ENCODE results near the gene BPIFB1.

The BPIFB1 gene

DNA sequence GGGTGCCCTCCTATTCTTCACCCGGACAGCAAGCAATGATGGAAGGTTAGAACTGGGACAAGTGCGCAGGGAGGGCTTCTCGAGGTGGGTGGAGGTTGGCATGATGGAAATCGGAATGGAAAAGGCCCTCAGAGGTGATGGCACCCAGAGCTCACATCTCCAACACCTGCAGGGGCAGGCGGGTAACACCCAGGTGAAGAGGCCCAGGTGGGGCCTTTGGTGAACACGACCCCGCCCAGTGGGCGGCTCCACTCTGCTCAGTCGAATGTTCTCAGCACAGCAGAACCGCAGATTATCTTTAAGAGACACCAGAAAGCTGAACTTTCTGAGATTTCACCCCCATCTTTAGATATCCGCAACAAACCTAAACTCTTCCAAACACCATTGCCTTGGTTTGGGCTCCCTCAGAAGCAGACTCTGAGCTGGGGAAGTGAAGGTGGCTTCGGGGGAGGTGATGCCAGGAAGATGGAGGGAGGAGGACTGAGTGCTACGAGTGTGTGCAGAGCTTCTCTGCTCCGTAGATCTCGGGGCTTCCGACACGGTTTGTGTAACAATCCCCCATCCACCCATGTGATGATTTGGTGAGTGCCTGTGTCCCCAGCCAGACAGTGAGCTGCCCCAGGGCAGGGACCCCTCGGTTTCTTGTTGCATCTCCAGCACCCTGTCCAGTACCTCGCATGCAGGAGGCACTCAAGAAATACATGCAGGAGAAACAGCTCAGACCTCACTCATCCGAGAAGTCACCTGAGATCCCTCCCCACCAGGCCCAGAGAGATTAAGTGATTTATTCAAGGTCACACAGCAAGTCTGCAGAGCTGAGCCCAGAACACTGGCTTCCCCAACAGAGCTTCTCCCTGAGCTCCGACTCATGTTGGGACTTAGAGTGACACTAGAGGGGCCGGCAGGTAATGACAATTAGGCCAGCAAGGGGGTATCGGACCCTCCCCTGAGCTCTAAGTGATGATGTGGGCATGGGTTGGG, 45.4 kb downstream of the BPIFB1 start:
- no peak for FAIRE-seq

DNA sequence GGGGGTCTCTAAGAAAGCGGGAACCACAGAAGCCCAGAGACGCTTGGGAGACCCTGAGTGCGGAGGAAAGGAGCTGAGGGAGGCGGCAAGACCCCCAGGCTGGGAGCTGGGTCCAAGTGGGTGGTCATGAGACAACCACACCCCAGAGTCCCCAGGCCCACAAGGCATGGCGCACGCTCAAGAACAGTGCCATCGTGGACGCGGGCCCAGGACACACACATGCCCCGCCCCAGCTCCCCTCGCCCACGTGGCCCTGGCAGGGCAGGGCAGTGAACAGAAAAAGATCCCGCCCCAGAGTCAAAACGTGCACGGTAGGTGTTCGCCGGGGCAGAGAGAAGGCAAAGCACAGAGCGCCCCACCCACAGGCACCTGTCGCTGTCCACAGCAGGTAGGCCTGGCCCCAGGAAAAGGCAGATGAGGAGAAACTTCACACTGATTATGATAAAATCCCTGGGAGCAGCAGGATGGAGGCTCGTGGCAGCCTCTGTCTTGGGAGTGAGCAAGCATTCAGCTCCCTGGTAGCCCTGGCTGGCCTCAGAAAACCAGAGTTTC, 50.0 kb downstream of the BPIFB1 start:
- no peak for FAIRE-seq

DNA sequence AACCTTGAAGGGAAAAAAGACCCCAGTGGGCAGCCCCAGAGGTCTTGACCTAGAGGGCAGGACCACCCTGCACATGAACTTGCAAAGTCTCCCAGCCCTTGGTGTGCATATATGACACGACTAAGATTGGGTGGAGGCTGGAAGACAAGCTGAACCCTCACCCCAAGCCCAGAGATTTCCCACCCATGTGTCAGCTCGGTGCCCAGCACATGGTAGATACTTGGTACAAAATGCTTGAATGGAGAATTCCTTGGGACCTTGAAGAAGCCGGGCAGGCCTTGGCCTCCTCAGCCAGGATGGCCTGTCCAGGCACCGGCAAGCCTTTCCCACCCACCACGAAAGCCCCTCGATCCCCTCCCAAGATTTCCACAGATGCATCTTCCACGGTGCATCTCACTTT, 50.6 kb downstream of the BPIFB1 start:
- FAIRE-seq: no peak

DNA sequence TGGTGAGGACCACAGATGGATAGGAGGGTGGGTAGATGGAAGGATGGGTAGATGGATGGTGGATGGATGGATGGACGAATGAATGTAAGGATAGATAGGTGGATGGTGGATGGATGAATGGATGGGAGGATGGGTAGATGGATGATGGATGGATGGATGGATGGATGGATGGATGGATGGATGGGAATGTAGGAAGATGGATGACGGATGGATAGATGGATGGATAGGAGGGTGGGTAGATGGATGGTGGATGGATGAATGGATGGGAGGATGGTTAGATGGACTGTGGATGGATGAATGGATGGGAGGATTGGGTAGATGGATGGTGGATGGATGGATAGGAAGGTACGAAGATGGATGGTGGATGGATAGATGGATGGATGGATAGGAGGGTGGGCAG, 51.1 kb downstream of the BPIFB1 start:
- FAIRE-seq: no peak

DNA sequence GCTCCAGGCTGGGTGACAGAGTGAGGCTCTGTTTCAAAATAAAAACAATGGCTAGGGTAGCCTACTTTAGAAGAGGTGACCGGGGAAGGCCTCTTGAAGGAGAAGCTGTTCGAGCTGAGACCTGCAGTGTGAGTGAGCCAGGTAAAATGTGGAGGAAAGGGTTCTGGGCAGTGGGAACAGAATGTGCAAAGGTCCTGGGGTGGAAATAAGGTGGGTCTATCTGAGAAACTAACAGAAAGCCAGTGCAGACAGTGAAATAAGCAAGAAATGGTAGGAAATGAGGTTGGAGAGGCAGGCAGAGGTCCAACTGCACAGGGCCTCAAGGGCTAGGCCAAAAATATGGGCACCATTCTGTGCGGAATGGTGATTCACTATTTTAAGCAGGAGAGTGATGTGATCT, 53.4 kb downstream of the BPIFB1 start:
- no peak for FAIRE-seq

DNA sequence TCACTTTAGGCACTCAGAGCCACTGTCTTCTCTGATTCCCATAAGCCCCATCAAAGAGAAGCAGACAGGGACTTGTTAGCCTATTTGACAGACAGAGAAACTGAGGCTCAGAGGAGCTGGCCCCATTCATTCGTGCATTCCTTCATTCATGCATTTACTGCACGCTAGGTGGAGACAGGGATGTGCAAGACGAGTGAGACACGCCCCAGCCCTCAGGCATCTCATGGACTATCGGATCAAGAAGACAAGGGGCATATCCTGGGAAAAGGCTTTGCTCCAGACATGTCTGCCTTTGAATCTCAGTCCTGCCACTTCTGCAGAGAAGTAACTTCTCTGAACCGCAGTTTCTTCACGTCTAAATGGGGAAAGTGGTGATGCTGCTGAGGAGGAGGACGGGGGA, 54.1 kb downstream of the BPIFB1 start:
- no peak for FAIRE-seq

DNA sequence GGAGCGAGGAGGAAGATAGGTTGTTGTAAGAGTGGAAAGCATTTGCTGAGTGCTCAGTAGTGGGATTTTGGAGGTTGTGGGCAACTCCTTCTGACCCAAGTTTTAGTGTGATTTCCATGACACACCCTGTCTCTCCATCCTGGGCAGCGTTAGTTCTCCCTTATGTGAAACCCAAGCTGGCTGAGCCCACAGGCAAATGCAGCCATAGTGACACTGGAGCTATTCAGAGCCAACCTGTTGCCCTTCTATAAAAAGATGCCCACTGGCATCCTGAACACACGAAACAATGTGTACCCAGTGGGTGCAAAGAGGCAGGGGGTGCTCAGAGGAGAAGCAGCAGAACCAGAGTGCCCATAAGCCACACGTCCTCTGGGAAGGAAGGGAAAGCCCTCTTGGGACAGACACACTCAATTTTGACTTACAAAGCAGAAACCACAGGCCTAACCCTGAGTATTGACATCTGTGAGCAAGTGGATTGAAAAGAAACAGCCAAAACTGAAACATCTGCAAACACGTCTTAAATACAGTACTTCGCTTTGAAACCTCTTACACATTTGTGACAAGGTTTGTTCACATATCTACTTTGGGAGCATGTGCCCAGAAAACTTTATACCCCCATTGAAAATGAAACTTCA, 54.6 kb downstream of the BPIFB1 start:
- no peak for FAIRE-seq

DNA sequence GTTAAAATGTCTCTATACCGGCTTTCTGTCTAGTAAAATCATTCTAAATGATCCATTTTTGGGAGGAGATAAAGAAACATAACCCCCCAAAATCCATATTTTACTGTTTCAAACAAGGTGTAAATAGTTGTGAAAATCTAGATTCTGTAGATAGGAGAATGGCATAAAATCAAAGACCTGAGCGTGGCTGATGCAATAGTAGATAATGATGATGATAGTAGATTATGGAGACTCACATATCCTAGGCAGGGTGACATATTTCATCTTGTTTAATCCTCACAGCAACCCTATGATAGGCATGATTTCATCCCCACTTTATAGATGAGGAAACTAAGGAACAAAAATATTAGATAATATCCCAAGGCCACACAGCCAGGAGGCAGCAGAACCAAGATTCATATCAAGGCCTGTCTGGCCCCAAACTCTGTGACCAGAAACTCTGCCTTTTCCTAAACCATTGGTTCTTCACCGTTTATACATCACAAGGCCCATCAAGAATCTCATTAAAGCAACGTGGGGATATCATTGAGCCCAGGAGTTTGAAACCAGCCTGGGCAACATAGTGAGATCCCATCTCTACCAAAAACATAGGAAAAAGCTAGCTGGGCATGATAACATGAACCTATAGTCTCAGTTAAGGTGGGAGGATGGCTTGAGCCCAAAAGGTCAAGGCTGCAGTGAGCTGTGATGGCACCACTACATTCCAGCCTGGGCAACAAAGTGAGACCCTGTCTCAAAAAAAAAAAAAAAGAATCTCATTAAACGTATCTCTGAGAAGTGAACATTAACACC, 55.6 kb downstream of the BPIFB1 start:
- no peak for FAIRE-seq

DNA sequence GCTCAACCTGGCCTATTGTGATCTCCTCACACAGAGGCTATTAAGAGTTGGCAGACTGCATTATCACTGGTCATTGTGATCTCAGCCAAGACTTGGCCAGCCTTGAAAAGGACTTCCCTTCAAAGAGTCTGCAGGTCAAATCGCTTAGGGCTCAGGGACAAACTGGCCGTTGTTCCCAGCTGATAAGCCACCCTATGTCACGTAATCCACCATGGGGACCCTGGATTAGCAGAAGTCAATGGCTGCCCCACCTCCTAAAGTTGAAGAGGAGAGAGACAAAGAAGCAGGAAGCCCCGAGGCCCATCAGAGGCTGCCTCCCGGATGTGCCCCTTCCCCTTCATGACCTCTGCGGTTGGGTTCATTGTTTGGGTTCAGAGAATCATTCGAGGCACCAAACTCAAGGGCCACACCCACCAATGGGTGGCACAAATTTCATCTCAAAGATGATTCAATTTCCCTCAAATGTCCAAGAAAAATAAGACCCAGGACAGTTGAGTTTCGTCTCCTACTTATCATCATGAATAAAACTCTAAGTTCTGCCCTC, 56.6 kb downstream of the BPIFB1 start:
- no peak for FAIRE-seq

DNA sequence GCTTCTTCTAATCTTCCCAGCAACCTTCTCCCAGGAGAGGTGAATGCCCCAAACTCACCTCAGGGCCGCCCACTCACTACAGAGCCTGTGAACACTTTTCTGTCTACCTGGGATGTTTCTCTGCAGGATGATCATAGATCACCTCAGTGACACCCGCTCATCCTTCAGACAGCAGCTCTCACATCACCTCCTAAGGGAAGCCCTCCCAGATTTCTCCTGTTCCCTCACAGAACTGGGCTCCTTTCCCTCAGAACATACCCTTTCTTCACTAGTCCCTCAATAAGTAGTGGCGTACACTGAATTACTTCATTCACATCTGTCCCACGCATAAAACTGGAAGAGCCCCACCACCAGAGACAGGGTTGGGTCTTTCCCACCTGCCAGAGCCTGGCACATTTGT, 60.5 kb downstream of the BPIFB1 start:
- FAIRE-seq: no peak

DNA sequence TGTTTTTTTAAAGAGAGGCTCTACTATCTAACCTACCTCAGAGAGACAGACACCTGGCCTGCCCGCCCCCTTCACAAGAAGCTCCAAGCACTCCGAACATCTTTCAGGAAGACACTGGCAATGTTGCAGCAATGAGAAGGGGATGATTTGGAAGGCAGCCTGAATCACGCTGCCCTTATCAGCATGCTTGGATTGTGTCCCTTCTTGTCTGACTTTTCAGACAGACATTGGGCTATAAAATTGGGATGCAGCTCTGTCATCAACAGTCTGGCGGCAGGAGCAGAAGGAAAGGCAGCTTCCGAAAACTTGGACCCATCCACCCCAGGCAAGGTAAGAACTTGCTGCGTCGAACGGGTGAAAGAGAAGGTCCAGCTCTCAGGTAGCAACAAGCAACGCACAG, 62.3 kb downstream of the BPIFB1 start:
- no peak for FAIRE-seq

DNA sequence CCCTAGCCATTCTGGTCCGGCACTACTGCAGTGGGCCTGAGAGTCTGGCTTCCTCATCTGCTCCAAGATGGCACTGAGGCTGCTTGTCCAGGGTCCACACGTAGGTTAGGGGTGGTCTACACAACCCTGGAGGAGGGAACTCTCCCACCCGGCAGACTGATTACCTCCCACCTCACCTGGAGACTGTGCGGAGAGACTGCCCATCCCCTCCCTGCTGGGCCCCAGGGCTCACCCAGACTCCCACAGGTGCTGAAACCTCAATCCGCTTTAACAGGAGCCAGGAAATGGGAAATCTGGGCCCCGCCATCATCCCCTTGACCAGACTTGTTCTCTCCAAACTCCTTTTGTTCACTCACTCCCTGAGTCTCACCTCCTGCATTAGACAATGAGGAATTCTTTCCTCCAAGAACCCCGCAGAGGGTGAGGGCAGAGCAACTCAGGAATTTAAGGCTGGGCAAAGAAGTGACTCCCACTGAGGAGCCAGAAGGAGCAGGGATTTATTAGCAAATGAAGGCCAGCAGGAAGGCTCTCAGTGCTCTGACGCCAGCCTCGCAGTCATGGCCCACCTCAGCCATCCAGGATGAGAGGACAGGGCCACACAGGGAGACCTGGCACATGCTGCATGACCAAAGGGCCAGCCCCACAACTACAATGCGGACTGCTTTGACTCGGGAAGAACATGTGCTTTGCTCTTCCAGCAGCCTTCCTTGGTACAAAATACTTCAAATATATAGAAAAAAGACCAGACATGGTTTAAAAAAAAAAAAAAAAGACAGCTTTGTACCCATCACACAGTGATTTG, 65.3 kb downstream of the BPIFB1 start:
- FAIRE-seq: no peak

DNA sequence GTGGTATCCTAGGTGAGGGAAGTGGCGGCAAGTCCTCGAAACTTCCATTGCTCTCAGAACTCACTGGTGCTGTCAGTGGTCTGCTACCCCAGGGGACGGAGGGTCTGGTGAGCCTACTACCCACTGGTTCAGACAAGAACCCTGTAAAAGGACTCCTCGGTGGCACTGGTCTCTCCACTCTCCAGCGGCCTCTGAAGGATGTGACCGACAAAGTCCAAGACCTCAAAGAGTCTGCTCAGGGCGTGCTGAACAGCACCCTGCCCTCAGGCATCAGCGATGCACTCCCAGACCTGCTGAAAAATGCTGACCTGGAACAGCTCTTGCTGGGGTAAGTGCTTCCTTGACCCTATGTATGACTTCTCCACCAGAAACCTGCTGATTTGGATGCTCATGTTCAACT, 66.5 kb downstream of the BPIFB1 start:
- no peak for FAIRE-seq

DNA sequence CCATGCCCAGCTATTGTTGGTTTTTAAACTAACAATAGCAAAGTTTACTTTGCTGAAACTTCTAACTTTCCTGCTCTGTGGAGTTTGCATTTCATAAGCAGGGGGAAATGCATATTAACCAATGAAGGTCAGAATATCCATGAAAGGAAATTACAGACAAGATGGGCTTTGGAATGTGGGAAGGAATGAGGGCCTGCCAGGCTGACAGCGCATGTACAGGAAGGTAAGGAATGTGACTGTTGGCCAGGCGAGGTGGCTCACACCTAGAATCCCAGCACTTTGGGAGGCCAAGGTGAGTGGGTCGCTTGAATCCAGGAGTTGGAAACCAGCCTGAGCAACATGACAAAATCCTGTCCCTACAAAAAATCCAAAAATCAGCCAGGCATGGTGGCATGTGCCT, 68.7 kb downstream of the BPIFB1 start:
- no peak for FAIRE-seq

DNA sequence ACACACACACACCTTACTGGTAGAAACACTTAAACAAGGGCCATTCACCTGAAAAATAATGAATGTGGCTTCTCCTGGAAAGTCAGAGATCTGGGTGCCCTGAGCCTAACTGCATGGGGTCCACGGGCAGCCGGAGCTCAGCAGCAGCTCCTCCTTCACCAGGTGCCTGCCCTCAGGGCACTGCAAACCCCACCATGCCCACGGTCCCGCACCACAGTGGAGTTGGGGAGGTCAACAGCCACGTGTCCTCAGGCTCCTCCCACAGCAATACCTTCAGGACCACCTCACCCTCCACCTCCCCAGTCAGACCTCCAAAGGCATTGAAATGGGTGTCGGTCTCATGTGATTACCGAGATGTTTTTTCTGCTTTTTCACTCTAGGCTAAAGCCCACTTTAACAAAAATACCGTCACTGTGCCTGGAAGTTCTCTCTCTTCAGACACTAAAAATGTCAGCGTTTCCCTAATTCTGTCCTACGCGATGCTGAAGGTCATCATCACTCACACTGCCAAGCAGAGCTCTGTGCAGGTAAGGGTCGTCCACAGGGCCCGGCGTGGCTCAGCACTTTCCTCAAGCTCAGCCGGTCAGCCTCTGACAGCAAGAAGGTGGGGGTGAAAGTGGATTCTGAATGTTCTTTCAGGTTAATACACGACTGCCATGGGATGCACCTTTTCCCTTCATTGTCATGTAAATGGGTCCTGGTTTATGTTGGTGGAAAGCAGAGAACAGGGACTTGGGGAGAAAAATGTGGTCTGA, 69.4 kb downstream of the BPIFB1 start:
- no peak for FAIRE-seq

DNA sequence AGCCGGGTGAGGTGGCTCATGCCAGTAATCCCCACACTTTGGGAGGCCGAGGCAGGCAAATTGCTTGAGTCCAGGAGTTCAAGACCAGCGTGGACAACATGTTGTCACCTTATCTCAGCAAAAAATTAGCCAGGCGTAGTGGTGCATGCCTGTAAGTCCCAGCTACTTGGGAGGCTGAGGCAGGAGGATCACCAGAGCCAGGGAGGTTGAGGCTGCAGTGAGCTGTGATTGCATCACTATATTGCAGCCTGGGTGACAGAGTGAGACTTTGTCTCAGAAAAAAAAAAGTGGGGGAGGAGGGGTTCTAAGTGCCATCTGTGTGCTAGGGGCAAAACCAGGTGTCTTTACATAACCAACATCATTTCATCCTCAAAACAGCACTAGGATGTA, 70.0 kb downstream of the BPIFB1 start:
- no peak for FAIRE-seq

Measured in G401.6 (cell line).